ENCODE data around the gene ZNF462.

DNA sequence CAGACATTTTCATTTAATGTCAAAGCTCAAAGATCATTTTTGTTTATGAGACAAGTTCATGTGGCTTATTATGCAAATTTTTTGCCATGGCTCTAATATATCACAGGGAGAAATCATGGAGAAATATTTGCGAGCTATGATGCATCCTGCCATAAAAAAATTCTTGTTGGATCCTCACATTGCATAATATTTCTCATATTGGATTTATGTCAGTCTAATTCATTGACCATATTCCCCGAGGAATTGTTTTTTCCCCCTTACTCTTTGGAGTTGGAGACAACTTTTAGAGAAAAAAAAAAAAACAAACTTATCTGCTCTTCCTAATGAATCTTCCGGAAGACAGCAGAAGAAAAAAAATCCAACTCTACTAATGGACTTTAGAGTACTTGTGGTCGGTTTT is 4.3 kb downstream of the ZNF462 start:
- TF ChIP-seq, protein P1, sequence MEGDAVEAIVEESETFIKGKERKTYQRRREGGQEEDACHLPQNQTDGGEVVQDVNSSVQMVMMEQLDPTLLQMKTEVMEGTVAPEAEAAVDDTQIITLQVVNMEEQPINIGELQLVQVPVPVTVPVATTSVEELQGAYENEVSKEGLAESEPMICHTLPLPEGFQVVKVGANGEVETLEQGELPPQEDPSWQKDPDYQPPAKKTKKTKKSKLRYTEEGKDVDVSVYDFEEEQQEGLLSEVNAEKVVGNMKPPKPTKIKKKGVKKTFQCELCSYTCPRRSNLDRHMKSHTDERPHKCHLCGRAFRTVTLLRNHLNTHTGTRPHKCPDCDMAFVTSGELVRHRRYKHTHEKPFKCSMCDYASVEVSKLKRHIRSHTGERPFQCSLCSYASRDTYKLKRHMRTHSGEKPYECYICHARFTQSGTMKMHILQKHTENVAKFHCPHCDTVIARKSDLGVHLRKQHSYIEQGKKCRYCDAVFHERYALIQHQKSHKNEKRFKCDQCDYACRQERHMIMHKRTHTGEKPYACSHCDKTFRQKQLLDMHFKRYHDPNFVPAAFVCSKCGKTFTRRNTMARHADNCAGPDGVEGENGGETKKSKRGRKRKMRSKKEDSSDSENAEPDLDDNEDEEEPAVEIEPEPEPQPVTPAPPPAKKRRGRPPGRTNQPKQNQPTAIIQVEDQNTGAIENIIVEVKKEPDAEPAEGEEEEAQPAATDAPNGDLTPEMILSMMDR (IDR thresholded peaks at IDR 0.05 in 4 of 5, conservative IDR thresholded peaks at IDR 0.05 in 1 of 5) = no peak
- no peak for TF ChIP-seq POLR2A (IDR thresholded peaks at IDR 0.05)

Measured in gastrocnemius medialis (tissue), 4 donors.